Breast epithelium (tissue), 4 donors: ENCODE measurements around the gene YPEL5. TPM values are rescaled to one million over a fixed set of nuclear protein-coding genes. Genes with fewer than 3 reads are reported as not detected.

Source experiments
- DNase-seq, 2 donors: peaks; one replicate each; pipeline ENCODE4 v3.0.0-alpha.2; 2019; ENCODE audit warnings: low spot score in 2 of 2
- H3K27ac ChIP-seq, 2 donors: fragments of 200-600 bp; sonication (generic) in 1 of 2; one replicate each; pipeline ENCODE4 v1.5.1; 2016 to 2019; ENCODE audit warnings: mild to moderate bottlenecking in 1 of 2
- H3K27me3 ChIP-seq, 2 donors: fragments of 200-600 bp; sonication (generic) in 1 of 2; one replicate each; pipeline versions ENCODE4 v1.5.1 to v1.6.0; 2017 to 2019; ENCODE audit warnings: control low read depth in 1 of 2, mild to moderate bottlenecking in 1 of 2
- H3K36me3 ChIP-seq: fragments of 200-600 bp; one replicate; pipeline ENCODE4 v1.5.1; 2019
- H3K4me1 ChIP-seq, 2 donors: fragments of 200-600 bp; sonication (generic); one replicate each; pipeline ENCODE4 v1.5.1; 2016 to 2019; ENCODE audit warnings: control low read depth in 1 of 2
- H3K4me3 ChIP-seq, 3 donors: fragments of 200-600 bp; sonication (generic); 1 replicate in 2 of 3; 2 replicates in 1 of 3; pipeline ENCODE4 v1.5.1; 2016 to 2019; ENCODE audit warnings: mild to moderate bottlenecking in 3 of 3, moderate library complexity in 2 of 3
- H3K9me3 ChIP-seq, 2 donors: fragments of 200-600 bp; sonication (generic) in 1 of 2; one replicate each; pipeline ENCODE4 v1.5.1; 2016 to 2019; ENCODE audit warnings: control low read depth in 1 of 2
- POLR2A ChIP-seq: fragments of 450-650 bp; IDR thresholded peaks from one replicate; pipeline ENCODE4 v1.6.1; 2016; ENCODE audit warnings: antibody characterized with exemption, mild to moderate bottlenecking, moderate library complexity
- POLR2AphosphoS5 ChIP-seq, 3 donors: sonication (generic); formaldehyde crosslinking; IDR thresholded peaks; one replicate each; pipeline ENCODE4 v1.6.1; 2017; ENCODE audit warnings: antibody characterized with exemption in 3 of 3
- intact Hi-C: fragments of 100-400 bp; cut with DNase I; formaldehyde crosslinking; loops from one replicate; pipeline ENCODE4 v1.15.1; 2023; ENCODE audit warnings: low total_unique reads
- total RNA-seq, 3 donors: library from RNA; depleted of rRNA; stranded (reverse); fragments of >200 nt; gene quantifications; one replicate each; pipeline ENCODE4 v1.1.0, GENCODE V29; 2016
- TF ChIP-seq, protein P1 (sequence below), 3 donors: fragments of 450-650 bp; IDR thresholded peaks; one replicate each; pipeline ENCODE4 v1.5.1; 2016 to 2017; ENCODE audit warnings: antibody characterized with exemption in 3 of 3, mild to moderate bottlenecking in 3 of 3, moderate library complexity in 3 of 3

The YPEL5 gene
- total RNA-seq, 3 donors from 2014 or later: 90.8 to 161 (median 104) TPM

- no peak overlapping the region for H3K4me3 ChIP-seq
- no peak overlapping the region for H3K27ac ChIP-seq
These were observed 4.0 kb downstream of the YPEL5 start for GRCh38 chr2:30150786-30151185.

DNA sequence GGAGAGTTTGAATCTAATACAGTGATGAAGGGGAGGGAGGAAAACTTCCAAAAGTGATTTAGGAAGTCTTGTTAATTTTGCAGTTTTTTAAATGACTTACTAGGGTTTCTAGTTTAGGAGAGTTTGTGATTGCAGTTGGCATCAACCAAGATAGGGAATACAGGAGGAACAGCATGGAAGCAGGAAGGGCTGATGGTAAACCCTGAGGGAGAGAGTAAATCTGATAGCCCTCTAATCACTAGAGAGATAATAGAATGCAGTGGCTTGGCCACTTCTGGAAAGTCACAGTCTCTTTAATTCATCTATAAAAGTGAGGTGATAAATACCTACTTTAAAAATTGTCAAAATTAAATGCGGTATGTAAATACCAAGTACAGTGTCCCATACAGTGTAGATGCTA is 5.6 kb downstream of the YPEL5 start:
- H3K36me3 ChIP-seq: peaks cover 4% of the 10 kb centered on the region
- H3K4me1 ChIP-seq: peaks cover 0 to 22% of the 10 kb centered on the region in 2 donors
- no peak for DNase-seq
- H3K9me3 ChIP-seq: no peaks in the 10 kb centered on the region
- no peak overlapping the region for H3K27ac ChIP-seq
- intact Hi-C loops: no loop called here
- no peak overlapping the region for H3K4me3 ChIP-seq
- TF ChIP-seq POLR2AphosphoS5 (IDR thresholded peaks at IDR 0.05): no peak
- no peak for TF ChIP-seq POLR2A
- TF ChIP-seq, protein P1, sequence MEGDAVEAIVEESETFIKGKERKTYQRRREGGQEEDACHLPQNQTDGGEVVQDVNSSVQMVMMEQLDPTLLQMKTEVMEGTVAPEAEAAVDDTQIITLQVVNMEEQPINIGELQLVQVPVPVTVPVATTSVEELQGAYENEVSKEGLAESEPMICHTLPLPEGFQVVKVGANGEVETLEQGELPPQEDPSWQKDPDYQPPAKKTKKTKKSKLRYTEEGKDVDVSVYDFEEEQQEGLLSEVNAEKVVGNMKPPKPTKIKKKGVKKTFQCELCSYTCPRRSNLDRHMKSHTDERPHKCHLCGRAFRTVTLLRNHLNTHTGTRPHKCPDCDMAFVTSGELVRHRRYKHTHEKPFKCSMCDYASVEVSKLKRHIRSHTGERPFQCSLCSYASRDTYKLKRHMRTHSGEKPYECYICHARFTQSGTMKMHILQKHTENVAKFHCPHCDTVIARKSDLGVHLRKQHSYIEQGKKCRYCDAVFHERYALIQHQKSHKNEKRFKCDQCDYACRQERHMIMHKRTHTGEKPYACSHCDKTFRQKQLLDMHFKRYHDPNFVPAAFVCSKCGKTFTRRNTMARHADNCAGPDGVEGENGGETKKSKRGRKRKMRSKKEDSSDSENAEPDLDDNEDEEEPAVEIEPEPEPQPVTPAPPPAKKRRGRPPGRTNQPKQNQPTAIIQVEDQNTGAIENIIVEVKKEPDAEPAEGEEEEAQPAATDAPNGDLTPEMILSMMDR (IDR thresholded peaks at IDR 0.05): no peak
- no peaks in the 10 kb centered on the region for H3K27me3 ChIP-seq

More at GRCh38 chr2:30150786-30151185, 4.0 kb downstream of the YPEL5 start:
- Histone ChIP-seq H3K36me3 (peaks cover 3% of the 10 kb centered on the region), H3K4me1 (peaks cover 2 to 22% of the 10 kb centered on the region in 2 donors), H3K27me3 (no peaks in the 10 kb centered on the region), H3K9me3 (no peaks in the 10 kb centered on the region)
- no peak for DNase-seq
- TF ChIP-seq, protein P1 (IDR thresholded peaks at IDR 0.05): no peak
- intact Hi-C loops: no loop called here

DNA sequence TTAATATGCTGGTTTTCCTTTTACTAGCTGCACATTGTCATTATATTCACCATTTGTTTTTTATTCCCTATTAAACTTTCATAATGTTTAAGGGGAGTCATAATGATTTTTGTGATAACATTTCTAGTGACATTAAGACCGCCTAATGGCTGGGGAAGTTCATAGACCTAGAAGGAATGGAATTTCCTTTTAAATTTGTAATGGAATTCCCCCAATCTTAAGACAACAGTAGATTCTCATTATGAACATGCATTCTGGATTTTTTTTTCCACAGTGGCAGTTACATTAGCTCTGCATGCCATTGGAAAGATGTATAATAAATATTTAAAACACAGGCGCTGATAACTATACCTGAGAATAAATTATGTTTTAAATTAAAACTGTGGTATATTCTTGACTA is 8.4 kb downstream of the YPEL5 start:
- H3K36me3 ChIP-seq: peaks cover 12% of the 10 kb centered on the region
- no peak for DNase-seq
- H3K27me3 ChIP-seq: no peaks in the 10 kb centered on the region
- TF ChIP-seq POLR2A: no peak
- TF ChIP-seq, protein P1 (IDR thresholded peaks at IDR 0.05): no peak
- no peak for TF ChIP-seq POLR2AphosphoS5 (IDR thresholded peaks at IDR 0.05)
- no peak overlapping the region for H3K4me3 ChIP-seq
- intact Hi-C loops: no loop called here
- H3K4me1 ChIP-seq: peaks cover 0 to 2% of the 10 kb centered on the region in 2 donors
- H3K27ac ChIP-seq: no peak overlapping the region
- no peaks in the 10 kb centered on the region for H3K9me3 ChIP-seq

DNA sequence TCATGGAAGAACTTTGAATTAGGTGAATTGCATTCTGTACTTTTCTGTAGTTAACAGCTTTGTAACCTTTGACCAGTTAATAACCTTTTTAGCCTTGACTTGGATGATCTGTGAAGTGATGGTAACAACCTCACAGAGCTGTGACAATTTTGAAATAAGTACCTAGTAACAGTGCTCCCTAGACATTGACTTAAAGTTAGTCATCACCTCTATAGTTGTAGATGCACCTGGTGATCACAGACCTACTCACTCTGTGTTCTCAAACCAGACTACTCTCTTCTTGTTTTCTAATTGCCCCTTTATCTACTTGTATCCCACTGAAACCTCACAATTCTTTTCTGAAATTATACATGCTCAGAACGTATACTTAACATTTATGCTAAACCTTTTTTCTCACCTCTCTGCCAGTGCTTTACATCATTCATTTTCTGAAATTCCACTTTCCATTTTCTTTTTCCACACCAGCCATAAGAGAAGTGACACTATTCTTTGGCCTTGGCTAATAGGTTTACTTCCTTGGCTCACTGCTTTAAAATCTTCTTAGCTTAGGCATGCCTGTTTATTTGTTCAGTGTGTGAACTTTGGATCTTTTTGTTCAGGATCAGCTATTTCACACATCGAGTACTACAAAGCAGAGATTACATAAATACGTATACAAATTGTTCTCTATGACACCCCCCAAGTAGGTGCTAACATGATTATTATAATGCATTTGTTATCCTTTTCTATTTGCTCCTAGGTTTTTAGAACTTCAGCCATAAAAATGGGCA is 9.3 kb downstream of the YPEL5 start:
- intact Hi-C loops: no loop called here
- Histone ChIP-seq H3K4me3 (no peak overlapping the region), H3K9me3 (no peaks in the 10 kb centered on the region), H3K27ac (no peak overlapping the region), H3K27me3 (no peaks in the 10 kb centered on the region), H3K4me1 (no peaks in the 10 kb centered on the region), H3K36me3 (peaks cover 12% of the 10 kb centered on the region)
- TF ChIP-seq, protein P1 (IDR thresholded peaks at IDR 0.05): no peak
- no peak for TF ChIP-seq POLR2A
- TF ChIP-seq POLR2AphosphoS5 (IDR thresholded peaks at IDR 0.05): no peak
- DNase-seq: no peak

DNA sequence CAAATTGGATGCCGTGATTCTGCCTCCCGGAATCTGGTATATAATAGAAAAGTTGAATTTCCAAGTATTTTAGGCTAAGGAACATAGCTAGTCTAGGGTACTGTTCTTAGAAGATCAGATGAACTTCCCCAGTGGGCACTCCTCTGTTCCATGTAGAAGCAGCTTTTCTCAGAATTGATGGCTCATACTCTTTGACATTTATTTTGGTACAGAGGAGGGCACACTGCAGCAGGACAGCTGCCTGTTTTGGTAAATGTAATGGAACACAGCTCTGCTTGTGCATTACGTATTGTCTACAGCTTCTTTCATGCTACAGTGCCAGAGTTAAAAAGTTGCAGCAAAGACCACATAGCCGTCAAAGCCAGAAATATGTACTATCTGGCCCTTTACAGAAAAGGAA is 10.8 kb downstream of the YPEL5 start:
- no peak for DNase-seq
- Histone ChIP-seq H3K27me3 (no peaks in the 10 kb centered on the region), H3K4me1 (no peaks in the 10 kb centered on the region), H3K27ac (no peak overlapping the region), H3K4me3 (no peak overlapping the region), H3K36me3 (peaks cover 9% of the 10 kb centered on the region), H3K9me3 (no peaks in the 10 kb centered on the region)
- intact Hi-C loops: no loop called here
- no peak for TF ChIP-seq POLR2AphosphoS5 (IDR thresholded peaks at IDR 0.05)
- TF ChIP-seq POLR2A: no peak
- TF ChIP-seq, protein P1 (IDR thresholded peaks at IDR 0.05): no peak
